ENCODE results near the gene ZNF488.

Gene ZNF488

DNA sequence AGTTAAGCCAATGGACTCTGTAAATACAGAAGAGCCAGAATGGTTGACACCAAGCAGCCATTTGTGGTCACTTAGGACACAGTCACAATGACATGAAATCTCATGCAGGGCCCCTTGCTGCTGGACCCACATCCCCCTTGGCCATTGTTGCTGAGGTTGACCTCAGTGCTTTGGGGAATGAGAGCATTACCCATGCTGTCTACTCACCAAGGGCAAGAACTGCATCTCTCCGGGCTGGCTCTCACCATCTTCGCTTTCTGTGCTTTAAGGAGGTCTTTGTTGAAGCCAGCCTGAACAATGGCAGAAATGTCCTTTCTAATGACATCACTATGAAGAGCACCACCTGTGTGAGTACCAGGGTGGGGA is 30.1 kb upstream of the ZNF488 start:
- no peak for DNase-seq (ENCODE audit: low spot score)
- no peak overlapping the region for H3K4me3 Mint-ChIP-seq

DNA sequence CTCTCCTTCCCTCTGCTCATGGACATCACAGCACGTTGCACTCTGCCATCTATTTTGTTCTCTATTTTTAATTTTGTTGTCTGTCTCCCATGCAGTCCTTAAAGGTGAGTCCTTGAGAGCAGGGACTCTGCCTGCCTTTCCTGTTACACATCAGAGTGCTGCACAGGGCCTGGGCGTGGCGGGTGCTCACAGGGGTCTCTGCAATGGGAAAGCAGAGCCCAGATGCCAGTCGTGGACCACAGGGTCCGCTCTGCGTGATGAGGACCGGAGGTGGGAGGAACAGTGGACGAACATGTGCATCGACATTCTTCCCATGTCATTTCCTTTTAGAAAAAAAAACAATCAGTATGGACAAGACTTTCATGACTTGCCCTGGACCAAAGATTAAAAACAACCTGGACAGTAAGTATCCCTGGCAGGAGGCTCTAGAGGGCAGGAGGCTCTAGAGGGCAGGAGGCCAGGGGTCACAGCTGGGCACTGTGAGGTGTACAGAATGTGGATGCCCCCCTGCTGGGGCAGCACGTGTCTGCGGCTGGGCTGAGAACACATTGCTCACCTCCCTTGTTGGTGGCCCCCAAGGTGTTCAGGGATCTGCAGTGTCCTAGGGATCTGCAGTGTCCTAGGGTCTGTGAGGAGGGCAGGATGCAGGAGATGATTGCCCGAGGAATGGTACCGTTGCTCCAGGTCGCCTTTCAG is 29.6 kb upstream of the ZNF488 start:
- Mint-ChIP-seq H3K4me3 (no peak overlapping the region), H3K9me3 (no peaks in the 10 kb centered on the region), H3K36me3 (ENCODE audit: low read depth) (no peaks in the 10 kb centered on the region), H3K27ac (no peak overlapping the region), H3K27me3 (ENCODE audit: low read depth) (peaks cover 2% of the 10 kb centered on the region), H3K4me1 (ENCODE audit: low read depth) (no peaks in the 10 kb centered on the region)
- no peak for DNase-seq (ENCODE audit: low spot score)

More for the DNA sequence above, 30.1 kb upstream of the ZNF488 start:
- no peak overlapping the region for H3K27ac Mint-ChIP-seq
- H3K4me1 Mint-ChIP-seq (ENCODE audit: low read depth), result no peaks in the 10 kb centered on the region
- H3K27me3 Mint-ChIP-seq (ENCODE audit: low read depth), result peaks cover 2% of the 10 kb centered on the region
- no peaks in the 10 kb centered on the region for H3K36me3 Mint-ChIP-seq (ENCODE audit: low read depth)
- H3K9me3 Mint-ChIP-seq, result no peaks in the 10 kb centered on the region

DNA sequence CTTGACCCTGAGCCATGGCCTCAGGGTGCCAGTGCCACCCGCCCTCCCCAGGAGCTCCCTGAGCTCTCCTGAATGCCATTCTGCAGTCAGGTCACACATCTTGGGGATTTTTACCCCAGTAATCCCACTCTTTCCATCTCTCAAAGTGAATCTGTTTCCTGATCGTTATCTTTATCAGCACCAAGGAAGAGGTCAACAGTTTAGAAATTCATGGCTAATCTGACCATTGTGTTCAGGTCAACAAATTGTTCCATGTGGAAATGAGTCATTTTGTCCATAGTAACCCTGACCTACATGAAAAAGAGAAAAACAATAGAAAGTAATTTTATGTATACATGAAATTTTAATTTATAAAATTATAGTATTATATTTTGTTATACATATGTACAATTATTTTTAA is 28.8 kb upstream of the ZNF488 start:
- Mint-ChIP-seq H3K4me1 (ENCODE audit: low read depth) (no peaks in the 10 kb centered on the region), H3K4me3 (no peak overlapping the region), H3K36me3 (ENCODE audit: low read depth) (no peaks in the 10 kb centered on the region), H3K9me3 (no peaks in the 10 kb centered on the region), H3K27me3 (ENCODE audit: low read depth) (peaks cover 2% of the 10 kb centered on the region), H3K27ac (no peak overlapping the region)
- DNase-seq (ENCODE audit: low spot score), result no peak

DNA sequence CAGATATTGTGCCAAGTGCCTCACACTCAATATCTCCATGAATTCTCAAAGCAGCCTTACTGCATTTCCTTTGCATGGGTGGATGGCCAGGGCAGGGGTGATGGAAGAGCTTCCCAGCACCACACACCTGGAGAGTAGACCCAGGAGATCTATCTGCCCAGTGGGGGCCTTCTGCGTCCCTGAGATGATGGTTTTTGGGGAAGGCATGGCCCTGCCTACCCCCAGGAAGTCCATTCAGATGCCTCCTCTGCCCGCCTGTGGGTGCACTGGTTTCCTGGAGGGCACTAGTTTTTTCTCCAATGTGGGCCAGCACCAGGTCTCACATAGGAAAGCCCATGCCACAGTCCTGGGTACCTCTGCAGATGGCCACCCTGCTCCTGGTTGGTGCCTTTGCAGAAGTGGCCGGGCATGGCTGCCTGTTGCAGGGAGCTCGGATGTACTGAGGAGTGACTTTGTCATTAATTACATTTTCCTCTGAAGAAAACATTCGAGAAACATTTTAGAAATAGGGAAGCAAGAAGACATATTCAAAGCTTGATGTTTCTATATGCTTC is 28.2 kb upstream of the ZNF488 start:
- no peak for DNase-seq (ENCODE audit: low spot score)
- Mint-ChIP-seq H3K4me1 (ENCODE audit: low read depth) (no peaks in the 10 kb centered on the region), H3K4me3 (no peak overlapping the region), H3K9me3 (no peaks in the 10 kb centered on the region), H3K36me3 (ENCODE audit: low read depth) (no peaks in the 10 kb centered on the region), H3K27ac (no peak overlapping the region), H3K27me3 (ENCODE audit: low read depth) (peaks cover 2% of the 10 kb centered on the region)

DNA sequence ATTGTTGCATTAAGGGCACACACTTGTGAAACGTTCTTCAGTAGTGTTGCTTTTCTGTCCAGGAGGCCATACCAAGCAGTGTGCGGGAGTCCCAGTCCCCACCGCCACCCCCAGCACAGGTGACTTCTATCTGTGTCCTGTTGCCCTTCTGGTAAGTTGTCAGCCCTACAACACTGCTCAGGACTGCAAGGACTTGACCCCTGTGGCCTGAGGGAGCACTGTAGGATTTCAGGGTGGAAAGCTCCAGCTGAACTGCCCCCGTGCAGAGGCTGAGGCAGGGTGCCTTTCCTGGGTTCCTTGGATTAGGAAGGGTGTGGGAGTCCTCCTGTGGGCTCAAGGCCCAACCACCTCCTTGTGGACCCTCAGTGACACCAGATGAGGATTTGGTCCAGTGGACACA is 26.8 kb upstream of the ZNF488 start:
- H3K4me1 Mint-ChIP-seq (ENCODE audit: low read depth), result no peaks in the 10 kb centered on the region
- H3K36me3 Mint-ChIP-seq (ENCODE audit: low read depth), result no peaks in the 10 kb centered on the region
- no peak overlapping the region for H3K27ac Mint-ChIP-seq
- peaks cover 2% of the 10 kb centered on the region for H3K27me3 Mint-ChIP-seq (ENCODE audit: low read depth)
- no peak overlapping the region for H3K4me3 Mint-ChIP-seq
- no peaks in the 10 kb centered on the region for H3K9me3 Mint-ChIP-seq
- no peak for DNase-seq (ENCODE audit: low spot score)

DNA sequence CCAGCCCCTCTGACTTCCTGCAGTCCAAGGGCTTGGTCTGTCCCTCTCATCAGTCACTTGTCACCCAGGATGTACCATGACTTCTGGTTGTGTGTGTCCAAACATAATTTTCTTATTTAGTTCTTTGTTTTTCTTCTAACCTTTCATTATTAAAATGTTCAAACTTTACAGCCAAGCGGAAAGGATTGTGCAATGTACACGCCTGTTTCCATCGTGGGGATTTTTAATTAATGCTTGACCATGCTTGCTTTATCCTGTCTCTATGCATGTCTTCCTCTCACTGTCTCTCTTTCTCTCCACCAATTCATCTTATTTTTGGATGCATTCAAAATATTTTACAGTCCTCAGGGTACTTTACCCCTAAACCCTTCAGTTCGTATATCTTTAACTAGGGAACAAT is 26.2 kb upstream of the ZNF488 start:
- H3K36me3 Mint-ChIP-seq (ENCODE audit: low read depth), result no peaks in the 10 kb centered on the region
- DNase-seq (ENCODE audit: low spot score), result no peak
- H3K27ac Mint-ChIP-seq, result no peak overlapping the region
- H3K4me1 Mint-ChIP-seq (ENCODE audit: low read depth), result no peaks in the 10 kb centered on the region
- no peaks in the 10 kb centered on the region for H3K9me3 Mint-ChIP-seq
- peaks cover 2% of the 10 kb centered on the region for H3K27me3 Mint-ChIP-seq (ENCODE audit: low read depth)
- H3K4me3 Mint-ChIP-seq, result no peak overlapping the region

DNA sequence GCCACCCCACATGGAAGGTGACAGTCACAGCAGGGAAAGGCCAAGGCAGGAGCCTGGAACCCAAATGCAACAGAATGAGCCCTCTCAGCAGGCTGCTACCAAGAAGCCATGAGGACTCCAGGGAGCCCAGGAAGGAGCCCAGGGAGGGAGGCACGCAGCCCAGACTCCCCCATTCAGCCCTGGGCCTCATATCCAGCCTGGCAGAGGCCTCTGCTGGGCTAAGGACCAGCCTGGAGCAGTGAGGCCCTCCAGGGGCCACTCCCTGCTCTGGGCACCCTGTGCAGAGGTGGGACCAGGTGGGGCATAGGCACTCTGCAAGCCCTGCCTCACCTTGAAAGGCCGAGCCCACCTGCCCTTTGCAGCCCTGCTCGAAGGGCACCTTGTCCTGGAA is 25.8 kb upstream of the ZNF488 start:
- no peaks in the 10 kb centered on the region for H3K36me3 Mint-ChIP-seq (ENCODE audit: low read depth)
- H3K9me3 Mint-ChIP-seq, result no peaks in the 10 kb centered on the region
- peaks cover under 1% of the 10 kb centered on the region for H3K4me1 Mint-ChIP-seq (ENCODE audit: low read depth)
- peaks cover 2% of the 10 kb centered on the region for H3K27me3 Mint-ChIP-seq (ENCODE audit: low read depth)
- no peak for DNase-seq (ENCODE audit: low spot score)
- H3K4me3 Mint-ChIP-seq, result no peak overlapping the region
- no peak overlapping the region for H3K27ac Mint-ChIP-seq

DNA sequence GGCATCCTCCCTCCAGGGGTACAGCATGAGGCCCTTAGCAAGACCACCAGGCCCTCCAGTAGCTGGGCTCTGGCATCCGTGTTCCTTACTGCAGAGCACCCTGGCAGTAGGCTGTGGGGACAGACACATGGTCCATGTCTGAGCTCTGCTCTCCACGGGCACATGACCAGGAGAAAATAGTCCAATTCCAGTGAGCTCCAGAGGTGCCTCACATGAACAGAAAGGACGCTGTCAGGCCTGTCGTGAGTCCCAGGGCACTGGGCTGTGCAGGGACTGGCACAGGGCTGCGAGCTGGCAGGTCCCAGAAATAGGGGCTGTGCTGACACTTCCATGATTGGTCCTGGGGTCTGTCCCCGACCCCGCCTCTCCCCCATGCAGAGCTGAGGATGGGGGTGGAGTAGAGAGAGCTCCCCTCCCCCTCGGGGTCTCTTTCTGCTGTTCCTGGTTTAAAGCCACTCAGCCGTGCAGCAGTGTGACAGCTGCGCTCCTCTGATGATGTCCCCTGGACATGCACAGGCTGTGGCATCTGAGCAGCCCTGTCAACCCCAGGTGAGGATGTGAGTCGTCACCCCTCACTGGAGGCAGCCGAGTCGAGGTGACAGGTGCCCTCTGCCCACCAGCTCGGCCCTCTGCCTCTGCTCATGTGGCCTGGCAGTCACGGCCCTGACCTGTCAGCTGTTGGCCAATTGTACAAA is 25.2 kb upstream of the ZNF488 start:
- DNase-seq (ENCODE audit: low spot score), result no peak
- Mint-ChIP-seq H3K9me3 (no peaks in the 10 kb centered on the region), H3K36me3 (ENCODE audit: low read depth) (no peaks in the 10 kb centered on the region), H3K27me3 (ENCODE audit: low read depth) (peaks cover 2% of the 10 kb centered on the region), H3K4me1 (ENCODE audit: low read depth) (peaks cover 4% of the 10 kb centered on the region), H3K27ac (no peak overlapping the region), H3K4me3 (no peak overlapping the region)

DNA sequence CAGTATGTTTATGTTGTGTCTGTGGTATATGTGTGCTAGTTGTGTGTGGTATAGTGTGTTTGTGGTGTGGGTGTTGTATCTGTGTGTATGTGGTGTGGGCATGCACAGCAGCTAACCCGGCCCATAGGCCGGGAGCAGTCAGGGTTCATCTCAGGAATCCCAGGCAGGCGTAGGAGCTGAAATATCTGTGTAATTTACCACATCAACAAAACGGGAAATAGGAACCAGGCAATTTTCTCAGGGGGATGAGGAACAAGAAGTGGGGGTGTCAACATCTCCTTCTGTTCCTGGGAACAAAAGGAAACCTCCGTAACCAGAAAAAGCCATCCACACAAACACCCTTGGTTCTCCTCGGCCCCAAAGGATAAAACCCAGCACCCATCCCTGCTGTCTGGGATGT is 24.5 kb upstream of the ZNF488 start:
- DNase-seq (ENCODE audit: low spot score), result no peak
- Mint-ChIP-seq H3K4me1 (ENCODE audit: low read depth) (peaks cover 4% of the 10 kb centered on the region), H3K36me3 (ENCODE audit: low read depth) (no peaks in the 10 kb centered on the region), H3K9me3 (no peaks in the 10 kb centered on the region), H3K27me3 (ENCODE audit: low read depth) (peaks cover 2% of the 10 kb centered on the region), H3K4me3 (no peak overlapping the region), H3K27ac (no peak overlapping the region)

DNA sequence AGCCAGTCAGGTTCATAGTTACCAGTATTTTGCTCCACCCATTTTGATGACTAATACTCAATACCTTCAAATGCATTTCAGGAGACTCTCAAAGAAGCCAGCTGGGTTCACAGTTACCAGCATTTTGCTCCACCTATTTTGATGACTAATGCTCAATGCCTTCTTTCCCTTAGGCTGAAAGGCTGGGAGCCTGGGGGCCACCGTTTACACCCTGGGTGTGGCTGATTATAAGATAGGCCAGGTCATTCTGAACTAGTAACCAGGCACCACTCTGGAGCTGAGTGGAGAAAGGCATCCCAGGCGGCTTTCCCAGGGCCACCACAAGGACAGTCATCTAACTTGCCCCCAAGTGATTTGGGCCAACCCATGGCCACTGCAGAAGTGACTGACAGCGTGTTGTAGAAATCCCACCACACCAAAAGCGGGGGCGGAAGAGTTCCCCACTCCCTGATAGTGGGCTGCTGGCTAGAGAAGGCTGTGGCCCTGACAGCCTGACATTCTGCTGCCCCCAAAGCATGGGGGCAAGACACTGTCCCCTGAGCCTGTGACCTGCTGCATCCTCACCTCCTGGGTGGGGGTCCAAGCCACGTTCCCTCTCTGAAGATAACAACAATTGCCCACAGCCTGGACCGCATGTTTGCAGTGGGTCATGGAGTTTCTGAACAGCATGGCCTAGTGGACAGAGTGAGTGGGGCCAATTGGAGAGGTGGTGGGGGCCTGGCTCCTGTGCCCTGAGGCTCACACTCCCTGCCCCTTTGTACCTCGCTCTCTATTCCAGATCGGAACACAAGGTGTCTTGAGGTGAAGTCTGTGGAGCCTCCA is 23.0 kb upstream of the ZNF488 start:
- no peaks in the 10 kb centered on the region for H3K36me3 Mint-ChIP-seq (ENCODE audit: low read depth)
- no peaks in the 10 kb centered on the region for H3K9me3 Mint-ChIP-seq
- no peak overlapping the region for H3K4me3 Mint-ChIP-seq

DNA sequence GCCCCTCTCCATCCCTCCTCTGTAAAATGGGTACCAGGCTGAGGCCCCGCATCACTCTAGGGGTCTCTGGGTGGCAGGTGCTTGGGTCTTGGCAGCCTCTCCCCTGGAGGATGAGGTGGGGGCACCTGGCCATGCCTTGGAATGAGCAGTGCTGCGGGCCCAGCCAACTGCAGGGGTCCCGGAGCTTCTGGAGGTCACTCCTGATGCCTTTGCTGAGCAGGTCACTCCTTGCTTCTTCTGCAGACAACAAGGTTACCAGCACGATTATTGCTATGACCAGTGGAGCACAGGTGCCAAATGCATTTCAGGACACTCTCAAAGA is 22.4 kb upstream of the ZNF488 start:
- Mint-ChIP-seq H3K27me3 (ENCODE audit: low read depth) (peaks cover 2% of the 10 kb centered on the region), H3K4me1 (ENCODE audit: low read depth) (peaks cover 4% of the 10 kb centered on the region)

More for the DNA sequence above, 23.0 kb upstream of the ZNF488 start:
- Mint-ChIP-seq H3K27me3 (ENCODE audit: low read depth) (peaks cover under 1% of the 10 kb centered on the region), H3K27ac (no peak overlapping the region), H3K4me1 (ENCODE audit: low read depth) (peaks cover 4% of the 10 kb centered on the region)
- DNase-seq (ENCODE audit: low spot score), result no peak

DNA sequence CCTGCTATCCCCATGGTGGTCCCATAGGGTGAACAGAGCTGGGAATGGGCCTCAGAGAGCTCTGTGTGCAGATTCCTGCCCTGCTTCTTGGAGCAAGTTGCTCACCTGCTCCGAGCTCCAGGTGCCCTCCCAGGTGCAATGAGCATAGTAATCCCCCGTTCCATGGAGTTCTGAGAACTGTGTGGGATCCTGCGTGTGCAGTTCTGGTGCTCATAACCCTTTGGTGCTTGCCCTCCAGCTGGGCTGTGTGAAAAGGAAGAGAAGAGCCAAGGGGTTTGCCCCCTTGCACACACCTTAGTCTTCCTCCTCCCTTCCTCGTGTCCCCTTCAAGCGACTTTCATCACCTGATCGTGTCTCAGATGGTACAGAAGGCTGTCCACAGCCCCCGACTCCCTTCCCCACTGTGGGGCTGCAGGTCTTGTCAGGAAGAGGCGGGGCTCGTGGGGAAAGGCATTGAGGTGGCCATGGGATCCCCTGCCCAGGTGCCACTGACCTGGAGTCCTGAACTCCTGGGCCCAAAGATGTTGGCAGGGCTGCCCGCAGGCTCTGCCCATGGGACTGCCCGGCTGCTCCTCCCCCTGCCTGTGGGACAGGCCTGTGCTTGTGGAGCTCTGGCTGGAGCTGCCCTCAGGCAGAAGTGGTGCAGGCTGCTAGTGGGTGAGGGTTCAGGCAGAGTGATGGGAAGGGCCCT is 21.9 kb upstream of the ZNF488 start:
- no peaks in the 10 kb centered on the region for H3K36me3 Mint-ChIP-seq (ENCODE audit: low read depth)
- no peak for DNase-seq (ENCODE audit: low spot score)
- H3K9me3 Mint-ChIP-seq, result no peaks in the 10 kb centered on the region
- H3K27ac Mint-ChIP-seq, result no peak overlapping the region
- peaks cover 2% of the 10 kb centered on the region for H3K27me3 Mint-ChIP-seq (ENCODE audit: low read depth)
- H3K4me3 Mint-ChIP-seq, result no peak overlapping the region
- H3K4me1 Mint-ChIP-seq (ENCODE audit: low read depth), result peaks cover 4% of the 10 kb centered on the region

More for the DNA sequence above, 22.4 kb upstream of the ZNF488 start:
- H3K27ac Mint-ChIP-seq, result no peak overlapping the region
- no peaks in the 10 kb centered on the region for H3K9me3 Mint-ChIP-seq
- no peak for DNase-seq (ENCODE audit: low spot score)
- H3K36me3 Mint-ChIP-seq (ENCODE audit: low read depth), result no peaks in the 10 kb centered on the region
- no peak overlapping the region for H3K4me3 Mint-ChIP-seq

DNA sequence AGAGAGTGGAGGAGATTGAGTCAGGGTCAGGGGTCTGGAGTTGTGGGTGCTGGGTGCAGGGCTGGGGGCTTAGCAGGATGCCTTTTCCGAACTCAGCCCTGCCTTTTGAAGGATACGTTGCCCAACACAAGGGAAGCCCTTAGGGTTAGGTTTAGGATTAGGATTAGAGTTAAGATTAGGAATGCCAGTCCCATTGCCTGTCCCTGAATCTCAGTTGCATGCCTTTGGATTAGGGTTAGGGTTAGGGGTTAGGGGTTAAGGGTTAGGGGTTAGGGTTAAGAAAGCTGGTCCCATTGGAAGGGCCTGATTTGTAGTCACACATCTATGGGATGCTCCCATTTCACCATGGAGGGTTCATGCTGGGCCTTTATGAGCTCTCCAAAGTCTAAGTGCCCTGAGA is 20.8 kb upstream of the ZNF488 start:
- no peak for DNase-seq (ENCODE audit: low spot score)
- Mint-ChIP-seq H3K4me1 (ENCODE audit: low read depth) (peaks cover 4% of the 10 kb centered on the region), H3K36me3 (ENCODE audit: low read depth) (no peaks in the 10 kb centered on the region), H3K27me3 (ENCODE audit: low read depth) (peaks cover 2% of the 10 kb centered on the region), H3K27ac (no peak overlapping the region), H3K4me3 (no peak overlapping the region), H3K9me3 (no peaks in the 10 kb centered on the region)

DNA sequence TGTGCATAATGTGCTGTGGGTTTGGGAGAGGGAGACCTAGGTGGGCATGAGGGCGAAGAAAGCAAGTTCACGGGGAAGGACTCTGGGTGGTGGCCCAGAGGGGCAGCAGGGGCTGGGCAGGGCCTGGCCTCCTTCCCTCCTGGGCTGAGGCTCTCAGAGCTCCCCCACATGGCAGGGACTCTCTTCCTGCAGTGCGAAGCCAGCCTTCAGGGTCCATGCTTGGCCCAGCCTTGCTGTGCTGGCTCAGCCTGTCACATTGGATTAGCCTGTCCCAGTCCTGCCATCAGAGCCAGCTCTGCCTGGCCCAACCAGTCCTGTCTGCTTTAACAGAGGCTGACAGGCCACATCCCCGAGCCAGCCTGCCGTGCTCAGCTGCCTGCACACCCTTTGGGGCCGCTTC is 20.4 kb upstream of the ZNF488 start:
- Mint-ChIP-seq H3K4me1 (ENCODE audit: low read depth) (peaks cover 4% of the 10 kb centered on the region), H3K9me3 (no peaks in the 10 kb centered on the region), H3K4me3 (no peak overlapping the region), H3K27me3 (ENCODE audit: low read depth) (peaks cover 2% of the 10 kb centered on the region), H3K36me3 (ENCODE audit: low read depth) (no peaks in the 10 kb centered on the region), H3K27ac (no peak overlapping the region)
- no peak for DNase-seq (ENCODE audit: low spot score)
